GM19099 (cell line): ENCODE measurements around the gene ANKRD55.

Experiments used
- POLR2A ChIP-seq: IDR thresholded peaks from 3 replicates; pipeline ENCODE4 v1.6.1; 2011; ENCODE audit warnings: low read depth; ENCODE audit not compliant: insufficient read length; ENCODE audit errors: extremely low read depth

The ANKRD55 gene

DNA sequence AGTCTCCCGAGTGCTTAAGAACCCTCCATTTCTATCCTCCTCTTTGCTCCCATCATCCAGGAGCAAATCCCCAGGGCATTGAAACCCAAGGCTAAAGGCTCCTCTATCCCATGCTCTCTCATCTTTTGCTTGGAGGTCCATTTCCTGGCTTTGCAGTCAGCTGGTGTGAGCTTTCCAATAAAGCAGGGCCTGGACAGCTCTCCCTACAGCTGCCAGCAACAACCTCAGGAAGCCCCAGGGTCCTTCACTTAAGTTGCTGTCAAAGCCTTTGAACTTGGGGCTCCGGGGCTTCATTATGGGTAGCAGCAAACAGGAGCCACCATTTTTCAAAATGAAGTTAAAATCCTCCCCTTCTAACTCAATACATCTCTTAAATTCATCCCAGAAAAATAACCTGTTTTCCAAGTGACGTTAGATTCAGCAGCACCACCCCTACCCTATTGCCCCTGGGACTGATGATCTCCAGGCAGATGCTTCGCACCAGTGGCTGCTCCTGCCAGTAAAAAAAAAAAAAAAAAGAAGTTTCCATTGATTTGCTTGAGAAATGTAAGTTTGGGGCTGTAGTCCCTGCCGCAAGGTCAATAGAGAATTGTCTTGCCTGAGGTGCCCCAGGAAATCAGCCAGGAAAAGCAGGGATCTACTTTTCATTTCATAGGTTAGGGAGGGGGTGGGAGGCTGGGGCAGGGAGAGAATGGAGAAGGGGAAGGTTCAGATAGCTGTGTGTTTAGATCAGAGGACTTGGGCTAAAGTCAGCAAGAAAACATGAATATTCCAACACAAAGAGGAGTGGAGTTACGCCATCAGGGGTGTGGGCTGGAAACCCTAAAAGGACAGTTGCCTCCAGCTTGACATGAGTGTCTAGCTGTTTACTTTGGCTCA, 154.6 kb downstream of the ANKRD55 start:
- no peak for TF ChIP-seq POLR2A

DNA sequence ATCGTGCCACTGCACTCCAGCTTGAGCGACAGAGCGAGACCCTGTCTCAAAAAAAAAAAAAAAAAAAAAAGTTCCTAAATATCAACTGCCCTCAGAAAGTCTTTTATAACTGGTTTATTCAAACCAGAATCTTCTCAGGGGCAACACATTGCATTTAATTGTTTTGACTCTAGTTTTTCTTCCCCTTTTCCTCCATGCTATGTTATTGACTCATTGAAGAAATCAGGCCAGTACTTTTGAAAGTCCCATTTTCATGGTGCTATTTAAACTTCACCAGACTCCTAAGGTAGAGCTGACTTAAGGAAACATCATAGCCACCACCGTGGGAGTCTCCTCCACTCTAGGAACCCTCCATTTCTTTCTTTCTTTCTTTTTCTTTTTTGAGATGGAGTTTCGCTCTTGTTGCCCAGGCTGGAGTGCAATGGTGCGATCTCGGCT, 155.3 kb downstream of the ANKRD55 start:
- TF ChIP-seq POLR2A: no peak

DNA sequence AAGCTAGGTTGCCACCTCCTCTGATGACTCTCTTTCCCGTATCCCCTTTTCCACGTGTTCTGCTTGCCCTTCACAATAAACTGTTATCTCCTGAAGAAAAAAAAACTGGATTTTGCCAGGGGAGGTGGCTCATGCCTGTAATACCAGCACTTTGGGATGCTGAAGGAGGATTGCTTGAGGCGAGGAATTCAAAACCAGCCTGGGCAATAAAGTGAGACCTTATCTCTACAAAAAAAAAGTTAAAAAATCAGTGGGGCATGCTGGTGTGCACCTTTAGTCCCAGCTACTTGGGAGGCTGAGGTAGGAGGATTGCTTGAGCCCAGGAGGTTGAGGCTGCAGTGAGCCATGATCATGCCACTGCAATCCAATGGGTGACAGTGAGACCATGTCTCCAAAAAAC, 156.6 kb downstream of the ANKRD55 start:
- TF ChIP-seq POLR2A: no peak

DNA sequence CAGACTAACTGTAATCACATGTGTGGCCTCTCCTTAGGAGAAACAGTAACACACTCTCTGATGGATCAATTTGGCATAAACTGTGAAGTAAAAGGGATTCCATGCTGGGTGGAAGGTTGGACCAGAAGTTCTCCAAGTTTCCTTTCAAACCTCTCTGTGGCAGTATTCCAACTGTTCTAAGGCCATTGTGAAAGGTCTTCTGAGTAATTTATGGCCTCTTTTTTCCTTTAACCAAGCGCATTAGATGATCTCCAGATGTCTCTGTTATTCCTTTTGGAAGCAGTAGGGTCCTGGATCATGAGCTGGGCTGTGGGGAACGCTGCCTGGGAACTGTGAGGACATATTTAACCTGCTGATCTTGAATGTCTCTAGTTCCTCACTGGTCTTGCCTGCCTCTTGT, 157.8 kb downstream of the ANKRD55 start:
- TF ChIP-seq POLR2A: no peak

DNA sequence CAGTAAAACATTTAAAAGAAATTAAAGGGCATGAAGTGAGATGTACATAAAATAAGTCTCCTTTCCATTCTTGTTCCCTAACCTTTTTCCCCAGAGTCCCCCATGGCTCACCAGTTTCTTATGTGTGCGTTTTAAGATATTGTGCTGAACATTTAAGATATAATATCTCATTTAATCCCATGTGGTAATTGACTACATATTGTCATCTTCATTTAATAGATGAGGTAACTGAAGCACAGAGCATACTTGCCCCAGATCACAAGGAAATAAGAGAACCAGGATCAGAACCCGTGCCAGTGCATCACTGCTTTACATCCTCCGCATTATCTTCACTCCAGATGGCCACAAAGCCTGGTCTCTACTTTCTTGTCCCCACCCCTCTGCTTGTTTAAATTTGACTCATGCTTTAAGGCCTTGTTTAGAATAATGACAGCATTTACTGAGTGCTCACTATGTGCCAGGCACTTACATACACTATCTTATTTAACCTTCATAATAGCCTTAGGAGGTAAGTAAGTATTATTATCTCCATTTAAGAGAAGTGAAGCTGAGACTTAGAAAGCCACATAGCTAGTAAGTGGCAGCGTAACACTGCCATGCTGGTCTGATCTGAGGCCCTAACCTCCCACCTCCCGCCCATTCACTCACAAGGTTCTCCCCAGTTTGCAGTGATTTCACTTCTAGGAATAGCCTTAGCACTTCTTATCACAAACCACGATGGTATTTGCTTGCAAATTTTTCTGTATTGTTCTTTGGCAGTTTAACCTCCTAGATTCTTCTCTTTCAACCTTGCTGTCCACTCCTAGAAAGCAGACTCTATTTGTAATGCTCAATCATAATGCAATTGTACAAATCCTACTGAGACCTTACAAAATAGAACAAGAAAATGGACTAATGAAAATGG, 160.0 kb downstream of the ANKRD55 start:
- TF ChIP-seq POLR2A: no peak

DNA sequence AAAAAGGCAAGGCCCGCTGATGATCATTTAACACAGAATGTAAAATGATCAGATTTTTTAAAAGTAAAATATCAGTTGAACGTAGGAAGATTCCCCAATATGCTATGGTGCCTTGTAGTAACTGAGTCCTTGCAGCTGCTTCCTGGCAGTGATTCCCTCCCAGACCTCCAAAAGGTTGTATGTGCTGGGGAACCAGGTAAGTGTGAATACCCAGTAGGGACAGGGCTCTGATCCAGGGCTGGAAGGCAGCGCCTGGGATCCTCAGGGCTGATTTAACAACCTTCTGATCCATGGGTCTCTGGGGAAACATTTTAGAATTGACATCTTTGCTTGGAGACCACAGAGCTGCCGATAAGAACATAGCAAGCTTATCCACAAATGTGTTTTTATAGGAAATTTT, 161.7 kb downstream of the ANKRD55 start:
- TF ChIP-seq POLR2A: no peak

DNA sequence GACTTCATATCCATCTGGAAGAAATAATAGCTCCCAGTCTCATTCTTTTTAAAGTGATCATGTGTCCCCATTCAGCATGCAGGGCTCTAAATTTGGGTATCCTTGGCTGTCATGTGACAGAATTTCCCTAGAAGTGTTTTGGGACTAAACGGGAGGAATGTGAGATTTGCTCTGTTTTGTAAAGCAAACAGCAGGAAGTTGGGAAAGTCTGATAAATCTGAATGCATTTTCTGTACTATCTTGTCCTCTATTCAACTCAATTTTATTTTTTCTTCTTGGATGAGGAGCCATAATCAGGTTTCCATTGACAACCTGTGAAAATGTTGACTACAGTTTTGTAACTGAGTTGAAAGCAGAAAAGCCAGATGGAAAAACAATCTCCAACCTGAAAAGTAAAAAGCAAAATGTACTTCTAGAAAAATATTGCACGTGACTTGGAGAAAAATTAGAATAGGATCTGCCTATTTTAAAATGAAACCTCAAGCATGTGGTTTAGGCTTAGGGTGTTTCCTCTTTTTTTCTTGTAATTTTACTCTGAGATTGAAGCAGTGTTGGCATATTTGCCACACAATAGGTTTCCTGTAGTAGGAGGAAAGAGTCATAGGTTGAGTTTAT, 162.2 kb downstream of the ANKRD55 start:
- no peak for TF ChIP-seq POLR2A

DNA sequence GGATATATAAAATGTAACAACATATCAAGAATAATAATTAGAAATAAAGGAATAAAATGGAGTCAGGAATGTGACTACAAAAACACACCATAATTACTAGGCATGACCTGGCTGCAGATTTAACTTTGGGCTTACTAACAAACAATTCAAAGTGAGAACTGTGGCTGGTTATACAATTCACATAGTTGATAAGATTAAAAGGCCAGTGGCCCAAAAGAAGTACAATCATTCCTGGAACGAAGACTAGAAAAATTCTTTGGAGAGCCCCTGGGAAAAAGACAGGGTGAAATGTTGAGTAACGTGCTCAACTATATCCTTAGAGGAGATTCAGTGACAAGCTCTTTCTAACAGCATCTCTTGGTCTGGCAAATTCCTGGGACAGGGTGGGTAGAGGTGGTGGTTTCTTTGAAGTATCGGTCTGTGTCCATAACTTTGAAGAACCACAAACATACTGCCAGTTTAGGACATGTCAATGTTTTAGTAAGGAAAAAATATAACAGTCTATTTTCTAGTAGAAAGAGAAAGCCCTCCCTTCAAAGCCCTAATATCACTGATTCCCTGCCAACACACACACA, 163.4 kb downstream of the ANKRD55 start:
- TF ChIP-seq POLR2A: no peak

DNA sequence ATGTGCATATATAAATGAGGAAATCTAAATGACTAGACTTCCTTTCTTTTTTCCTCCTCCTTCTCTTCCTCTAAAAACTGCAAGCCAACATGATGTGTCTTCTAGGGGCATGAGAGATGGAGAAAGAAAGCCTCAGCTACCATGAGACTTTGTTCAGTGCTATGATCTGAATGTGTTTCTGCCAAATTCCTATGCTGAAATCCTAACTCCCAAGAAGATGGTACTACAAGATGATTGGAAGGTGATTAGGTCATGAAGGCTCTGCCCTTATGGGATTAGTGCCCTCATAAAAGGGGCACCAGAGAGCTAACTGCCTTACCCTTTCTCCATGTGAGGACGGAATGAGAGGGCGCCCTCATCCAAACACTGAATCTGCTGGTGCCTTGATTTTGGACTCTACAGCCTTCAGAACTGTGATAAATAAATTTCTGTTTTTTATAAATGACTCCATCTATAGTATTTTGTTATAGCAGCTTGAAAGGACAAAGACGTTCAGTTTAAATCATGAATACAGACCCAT, 166.1 kb downstream of the ANKRD55 start:
- no peak for TF ChIP-seq POLR2A

DNA sequence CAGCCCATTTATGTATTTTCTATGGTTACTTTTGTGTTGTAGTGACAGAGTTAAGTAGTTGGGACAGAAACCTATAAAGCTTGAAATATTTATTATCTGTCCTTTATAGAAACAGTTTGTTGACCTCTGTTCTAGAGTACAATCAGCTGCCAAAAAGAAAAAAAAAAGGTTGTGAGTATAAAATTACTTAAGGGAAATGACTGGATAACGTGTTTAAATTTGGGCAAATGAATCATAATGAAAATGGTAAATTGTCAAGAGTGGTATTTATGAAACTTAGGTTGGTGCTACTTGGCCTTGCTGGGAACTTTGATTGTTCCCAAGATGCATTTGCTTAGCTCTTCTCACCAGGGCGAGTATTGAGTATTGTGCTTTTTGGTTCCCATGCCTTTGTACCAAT, 168.1 kb downstream of the ANKRD55 start:
- TF ChIP-seq POLR2A: no peak

DNA sequence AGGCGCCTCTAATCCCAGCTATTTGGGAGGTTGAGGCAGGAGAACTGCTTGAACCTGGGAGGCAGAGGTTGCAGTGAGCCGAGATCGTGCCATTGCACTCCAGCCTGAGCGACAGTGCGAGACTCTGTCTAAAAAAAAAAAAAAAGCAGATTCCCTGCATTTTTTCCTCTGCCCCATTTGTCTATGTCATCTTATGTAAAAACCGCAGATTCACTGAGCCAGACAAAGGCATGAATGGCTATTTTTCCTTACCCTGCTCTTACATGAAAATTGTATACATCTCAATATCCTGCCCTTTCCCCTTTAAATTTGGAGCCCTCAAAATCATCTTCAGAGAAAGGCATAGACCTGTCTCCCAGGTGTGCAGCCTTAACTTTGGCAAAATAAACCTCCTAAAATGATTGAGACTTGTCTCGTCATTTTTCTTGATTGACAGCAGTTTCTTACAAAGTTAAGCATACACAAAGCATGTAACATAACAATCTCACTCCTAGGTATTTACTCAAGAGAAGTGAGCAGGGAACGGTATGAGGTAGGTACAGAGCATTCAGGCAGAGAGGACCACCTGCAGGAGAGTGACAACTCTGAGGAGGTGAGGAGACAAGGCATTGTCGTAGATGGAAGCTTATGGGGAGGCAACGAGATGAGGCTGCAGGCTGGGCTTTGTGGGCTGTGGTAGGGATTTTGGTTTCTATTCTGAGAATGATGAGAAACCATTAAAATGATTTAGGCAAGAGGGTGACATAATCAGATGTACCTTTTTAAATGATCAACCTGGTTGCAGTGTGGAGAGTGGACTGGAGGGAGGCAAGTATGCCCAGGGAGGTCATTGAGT, 172.6 kb downstream of the ANKRD55 start:
- no peak for TF ChIP-seq POLR2A

DNA sequence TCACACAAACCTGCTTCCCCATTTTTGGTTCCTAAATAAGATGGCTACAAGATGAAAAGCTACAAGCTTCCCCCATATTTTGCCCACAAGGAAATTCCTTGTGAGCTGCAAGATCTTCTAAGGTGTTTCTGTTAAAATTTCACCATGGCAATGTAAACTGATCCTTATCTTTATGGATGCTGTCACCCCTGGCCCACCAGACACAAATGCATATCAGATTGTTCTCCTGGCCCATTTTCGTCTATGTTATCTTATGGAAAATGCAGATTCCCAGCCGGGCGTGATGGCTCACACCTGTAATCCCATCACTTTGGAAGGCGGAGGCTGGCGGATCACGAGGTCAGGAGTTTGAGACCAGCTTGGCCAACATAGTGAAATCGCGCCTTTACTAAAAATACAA, 173.3 kb downstream of the ANKRD55 start:
- no peak for TF ChIP-seq POLR2A

DNA sequence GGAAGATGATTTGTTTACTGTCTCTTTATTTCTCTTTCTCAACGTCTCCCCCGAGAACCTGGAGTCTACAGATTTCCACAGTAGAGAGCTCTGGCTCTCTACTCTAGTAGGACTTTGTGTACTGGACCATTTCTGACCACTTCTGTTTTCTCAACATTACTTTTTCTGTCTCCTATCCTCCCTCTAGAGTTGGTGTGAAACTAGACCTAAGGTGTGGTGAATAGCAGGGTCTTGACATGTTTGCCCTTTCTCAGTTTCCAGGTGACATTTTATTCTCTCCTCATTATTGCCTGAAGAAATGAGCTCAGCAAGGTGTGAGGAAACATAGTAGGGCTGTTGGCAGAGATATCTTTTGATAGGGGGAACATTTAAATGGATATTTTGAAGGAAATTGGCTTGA, 176.3 kb downstream of the ANKRD55 start:
- TF ChIP-seq POLR2A: no peak

DNA sequence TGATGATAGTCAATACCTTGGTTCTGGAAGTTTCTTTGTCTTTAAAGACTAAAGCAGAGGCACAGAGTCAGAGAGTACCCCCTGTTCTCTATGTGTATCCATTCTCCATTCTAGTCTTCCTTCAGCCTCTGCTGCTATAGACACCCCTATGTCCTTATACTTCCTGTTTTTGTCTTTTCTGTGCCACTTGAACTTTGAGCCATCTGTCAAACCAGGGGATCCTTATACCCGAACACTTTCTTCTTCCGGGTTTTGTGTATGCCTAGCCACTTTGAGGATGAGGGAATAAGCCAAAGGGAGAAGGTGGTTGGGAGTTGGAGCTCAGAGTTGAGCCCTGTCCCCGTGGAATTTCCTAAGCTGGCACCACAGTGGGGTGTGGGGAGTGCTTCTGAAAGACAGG, 177.3 kb downstream of the ANKRD55 start:
- no peak for TF ChIP-seq POLR2A
